ENCODE data around the gene GOLGA8B.
"Not testable (repeated sequence)": the region's sequence is repeated elsewhere in the genome, so short reads cannot be mapped to it uniquely, and the experiment has no call there.

GOLGA8B gene

GRCh38 chr15:34583399-34584329 lies at the start of gene GOLGA8B:
GOLGA8B (minus strand) TSS chr15:34583651; CDS start chr15:34535912, 47,739 bp downstream.
- no peak for DNase-seq (ENCODE audit: low read depth)

- DNase-seq (ENCODE audit: low read depth) = not testable (repeated sequence)
These were observed 49.7 kb upstream of the GOLGA8B start for GRCh38 chr15:34633165-34633564.

- DNase-seq (ENCODE audit: low read depth) = no peak
These were observed 45.2 kb upstream of the GOLGA8B start for GRCh38 chr15:34628577-34629152.

- DNase-seq (ENCODE audit: low read depth) = no peak
These were observed 41.6 kb upstream of the GOLGA8B start for GRCh38 chr15:34625007-34625406.

- DNase-seq (ENCODE audit: low read depth) = peak; percentile 11
These were observed 38.2 kb upstream of the GOLGA8B start for GRCh38 chr15:34621675-34622074.

GRCh38 chr15:34620814-34621213 lies 37.4 kb upstream of the GOLGA8B start:
- no peak for DNase-seq (ENCODE audit: low read depth)

GRCh38 chr15:34620142-34620541 lies 36.7 kb upstream of the GOLGA8B start:
- DNase-seq (ENCODE audit: low read depth) = no peak

GRCh38 chr15:34619151-34619550 lies 35.7 kb upstream of the GOLGA8B start:
- no peak for DNase-seq (ENCODE audit: low read depth)

GRCh38 chr15:34618073-34618472 lies 34.6 kb upstream of the GOLGA8B start:
- DNase-seq (ENCODE audit: low read depth) = no peak

- peak; percentile 8 for DNase-seq (ENCODE audit: low read depth)
These were observed 33.2 kb upstream of the GOLGA8B start for GRCh38 chr15:34616613-34617012.

GRCh38 chr15:34613997-34614396 lies 30.5 kb upstream of the GOLGA8B start:
- DNase-seq (ENCODE audit: low read depth) = no peak

GRCh38 chr15:34613301-34613700 lies 29.9 kb upstream of the GOLGA8B start:
- no peak for DNase-seq (ENCODE audit: low read depth)

- no peak for DNase-seq (ENCODE audit: low read depth)
These were observed 26.9 kb upstream of the GOLGA8B start for GRCh38 chr15:34610354-34610753.

GRCh38 chr15:34609102-34610057 lies 25.9 kb upstream of the GOLGA8B start:
- DNase-seq (ENCODE audit: low read depth) = no peak

GRCh38 chr15:34608517-34608916 lies 25.1 kb upstream of the GOLGA8B start:
- DNase-seq (ENCODE audit: low read depth) = no peak

- no peak for DNase-seq (ENCODE audit: low read depth)
These were observed 24.4 kb upstream of the GOLGA8B start for GRCh38 chr15:34607832-34608231.

GRCh38 chr15:34606545-34606944 lies 23.1 kb upstream of the GOLGA8B start:
- DNase-seq (ENCODE audit: low read depth) = no peak

- no peak for DNase-seq (ENCODE audit: low read depth)
These were observed 22.7 kb upstream of the GOLGA8B start for GRCh38 chr15:34606131-34606530.

- no peak for DNase-seq (ENCODE audit: low read depth)
These were observed 19.6 kb upstream of the GOLGA8B start for GRCh38 chr15:34603095-34603494.

GRCh38 chr15:34600923-34601322 lies 17.5 kb upstream of the GOLGA8B start:
- DNase-seq (ENCODE audit: low read depth) = no peak

- no peak for DNase-seq (ENCODE audit: low read depth)
These were observed 15.5 kb upstream of the GOLGA8B start for GRCh38 chr15:34598799-34599585.

Data from GM04503 (cell line).